HG03520 (cell line): ENCODE results near the gene HES6.

ENCODE experiments used
- ATAC-seq: cut with Tn5 transposase; IDR thresholded peaks from one replicate; pipeline ENCODE4 v1.9.1; 2021; ENCODE audit warnings: mild to moderate bottlenecking, moderate library complexity; ENCODE audit not compliant: unreplicated experiment

The HES6 gene

DNA sequence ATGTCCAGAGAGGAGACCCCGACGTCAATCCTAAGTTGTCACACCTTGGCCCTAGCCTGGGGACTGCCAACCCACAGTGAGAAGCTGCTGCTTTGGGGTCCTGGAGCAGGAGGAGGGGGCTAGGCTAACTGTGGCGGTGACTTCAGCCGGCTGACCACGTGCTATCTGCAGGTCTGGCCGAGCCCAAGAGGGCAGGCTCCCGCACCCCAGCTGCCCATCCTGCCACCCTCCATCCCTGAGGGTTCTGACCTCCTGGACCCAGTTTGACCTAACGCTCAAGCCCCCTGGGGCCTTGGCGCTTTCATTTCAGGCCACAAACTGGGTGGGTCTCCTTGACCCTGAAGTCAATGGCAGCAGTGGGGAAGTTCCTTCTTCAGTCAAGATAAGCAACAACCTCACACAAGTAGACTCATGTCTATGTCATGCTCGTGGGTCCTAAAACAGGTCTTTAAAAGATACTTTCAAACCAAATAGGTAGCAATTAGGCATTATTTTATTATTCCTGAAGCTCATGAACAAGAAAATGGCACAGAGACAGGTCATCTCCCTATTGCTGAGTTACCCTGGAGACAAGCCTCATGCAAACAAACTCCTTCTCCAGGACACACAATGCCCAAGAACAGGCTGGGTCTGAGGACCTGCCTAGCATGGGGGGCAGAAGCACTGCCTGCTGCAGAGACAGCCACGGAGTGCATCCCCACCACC, 2.3 kb downstream of the HES6 start:
- no peak for ATAC-seq

DNA sequence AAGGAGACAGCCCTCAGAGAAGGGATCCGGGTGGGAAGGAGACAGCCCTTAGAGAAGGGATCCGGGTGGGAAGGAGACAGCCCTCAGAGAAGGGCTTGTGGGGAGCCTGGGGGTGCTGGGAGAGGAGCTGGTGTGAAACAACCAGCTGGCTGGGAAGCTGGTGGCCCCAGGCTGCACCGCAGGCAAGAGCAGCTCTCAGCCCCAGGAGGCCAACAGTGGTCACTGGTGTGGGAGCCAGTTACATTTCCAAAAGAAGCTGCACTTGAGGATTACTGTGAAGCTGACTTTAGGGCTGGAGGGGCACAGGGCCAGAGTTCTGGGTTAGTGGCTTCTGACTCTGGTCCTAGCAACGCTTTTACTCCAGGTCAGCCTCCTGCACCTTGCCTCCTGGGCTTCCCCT, 3.3 kb downstream of the HES6 start:
- no peak for ATAC-seq

DNA sequence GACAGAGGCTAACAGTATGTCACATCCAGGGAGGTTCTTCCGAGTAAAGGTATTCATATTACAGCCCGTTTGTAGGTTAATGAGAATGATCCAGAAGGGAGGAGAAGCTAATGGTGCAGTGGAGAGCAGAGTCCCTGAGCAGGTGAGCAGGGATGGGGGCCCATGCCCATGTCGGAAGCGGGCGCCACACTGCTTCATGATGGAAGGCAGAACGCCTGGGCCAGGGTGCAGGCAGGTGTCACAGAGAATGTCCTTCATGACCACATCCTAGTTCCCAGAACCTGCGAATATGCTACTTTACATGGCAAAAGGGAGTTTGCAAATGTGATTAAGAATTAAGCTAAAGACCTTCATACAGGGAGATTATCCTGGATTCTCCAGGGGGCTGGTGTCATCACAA, 4.0 kb downstream of the HES6 start:
- ATAC-seq, result no peak

DNA sequence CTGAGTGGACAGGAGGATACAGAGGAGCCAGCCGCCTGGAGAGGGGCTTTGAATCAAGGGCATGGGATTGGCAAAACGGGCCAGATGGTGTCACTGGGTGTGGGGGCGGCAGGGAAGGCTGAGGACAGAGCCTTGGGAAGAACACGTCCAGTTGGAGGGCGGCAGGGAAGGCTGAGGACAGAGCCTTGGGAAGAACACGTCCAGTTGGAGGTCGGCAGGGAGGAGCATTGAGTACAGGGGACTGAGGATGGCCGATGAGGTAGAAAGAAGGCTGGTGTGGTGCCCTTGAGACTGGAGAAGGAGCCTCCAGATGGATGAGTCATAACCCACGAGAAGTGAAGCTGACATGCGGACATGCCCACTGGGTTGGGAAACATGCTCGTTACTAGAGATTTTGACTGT, 4.5 kb downstream of the HES6 start:
- ATAC-seq, result no peak

DNA sequence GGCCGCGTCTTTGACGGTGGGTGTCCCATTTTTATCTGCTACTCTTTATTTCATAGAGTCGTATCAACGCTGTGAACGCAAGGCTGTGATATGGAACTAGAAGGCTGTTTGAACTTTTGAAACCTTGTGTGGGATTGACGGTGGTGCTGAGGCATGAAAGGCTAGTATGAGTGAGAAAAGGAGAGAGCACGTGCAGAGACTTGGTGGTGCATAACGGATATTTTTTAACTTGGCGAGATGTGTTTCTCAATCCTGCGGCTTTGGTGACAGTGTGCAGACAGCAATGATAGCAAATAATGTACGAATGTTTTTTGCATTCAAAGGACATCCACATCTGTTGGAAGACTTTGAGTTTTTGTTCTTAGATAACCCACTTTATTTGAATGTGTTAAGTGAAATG, 6.2 kb downstream of the HES6 start:
- no peak for ATAC-seq

DNA sequence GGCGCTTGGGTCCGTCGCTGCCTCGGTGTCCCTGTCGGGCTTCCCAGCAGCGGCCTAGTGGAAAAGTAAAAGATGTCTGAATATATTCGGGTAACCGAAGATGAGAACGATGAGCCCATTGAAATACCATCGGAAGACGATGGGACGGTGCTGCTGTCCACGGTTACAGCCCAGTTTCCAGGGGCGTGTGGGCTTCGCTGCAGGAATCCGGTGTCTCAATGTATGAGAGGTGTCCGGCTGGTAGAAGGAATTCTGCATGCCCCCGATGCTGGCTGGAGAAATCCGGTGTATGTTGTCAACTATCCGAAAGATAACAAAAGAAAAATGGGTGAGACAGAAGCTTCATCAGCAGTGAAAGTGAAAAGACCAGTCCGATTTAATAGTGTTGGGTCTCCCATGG, 8.0 kb downstream of the HES6 start:
- no peak for ATAC-seq

DNA sequence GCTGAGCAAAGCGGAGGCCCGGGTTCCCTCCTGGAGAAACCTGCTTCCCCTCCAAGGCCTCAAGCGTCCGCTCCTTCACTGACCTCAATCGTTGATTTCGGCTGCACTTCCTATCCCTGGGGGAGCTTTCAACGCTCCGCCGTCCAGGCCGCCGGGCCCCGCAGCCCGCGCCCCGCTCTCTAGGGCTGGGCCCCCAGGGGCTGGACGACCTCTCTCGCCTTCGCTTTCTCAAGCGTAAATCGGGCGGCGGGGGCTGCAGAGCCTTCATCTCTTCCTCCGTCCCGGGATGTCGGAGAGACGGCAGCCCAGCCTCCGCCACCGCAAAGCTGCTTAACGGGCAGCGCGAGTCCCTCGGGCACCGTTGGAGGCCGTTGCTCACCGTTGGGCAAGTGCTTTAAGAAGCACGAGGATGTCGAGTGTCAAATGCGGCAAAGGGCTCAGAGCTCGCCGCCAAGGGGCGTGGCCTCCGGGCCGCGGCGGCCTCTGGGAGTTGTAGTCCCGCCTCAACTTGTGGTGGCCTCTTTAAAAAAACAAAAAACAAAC, 8.5 kb downstream of the HES6 start:
- peak; percentile 58 for ATAC-seq

DNA sequence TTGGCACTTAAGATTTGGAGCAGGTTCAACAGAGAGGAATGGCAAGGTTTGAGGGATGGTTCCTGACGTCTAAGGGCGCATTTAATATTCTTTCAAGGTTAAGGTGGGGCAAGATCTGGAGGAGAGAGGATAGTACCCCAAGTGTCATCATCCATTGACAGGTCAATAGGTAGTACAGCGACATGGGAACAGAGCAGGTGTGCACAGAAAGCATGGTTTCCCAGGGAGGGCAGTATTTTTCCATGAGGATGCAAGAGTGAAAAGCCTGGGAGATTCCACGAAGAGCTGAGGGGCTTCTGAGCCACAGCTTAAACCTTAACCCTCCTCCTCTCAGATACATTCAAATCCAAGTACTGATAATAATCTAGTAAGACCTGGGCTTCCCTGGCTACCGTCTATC, 9.1 kb downstream of the HES6 start:
- no peak for ATAC-seq

DNA sequence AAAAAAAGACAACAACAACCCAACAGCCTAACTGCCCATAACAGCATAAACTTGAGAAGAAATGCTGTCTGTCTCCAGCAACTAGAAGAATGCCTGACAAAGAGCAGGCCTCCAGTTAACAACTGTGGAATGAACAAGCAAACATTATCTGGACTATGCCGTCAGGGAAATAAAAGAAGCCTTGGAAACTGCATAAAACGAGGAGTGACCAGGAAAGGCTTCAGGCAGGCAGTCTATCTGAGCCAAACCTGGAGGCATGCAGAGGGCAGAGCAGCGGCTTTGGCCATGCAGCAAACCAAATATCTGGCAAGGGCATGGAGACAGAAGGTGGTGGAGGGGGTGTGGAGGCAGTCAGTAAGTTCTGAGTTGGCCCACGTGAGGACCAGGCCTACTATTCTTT, 11.1 kb downstream of the HES6 start:
- no peak for ATAC-seq

DNA sequence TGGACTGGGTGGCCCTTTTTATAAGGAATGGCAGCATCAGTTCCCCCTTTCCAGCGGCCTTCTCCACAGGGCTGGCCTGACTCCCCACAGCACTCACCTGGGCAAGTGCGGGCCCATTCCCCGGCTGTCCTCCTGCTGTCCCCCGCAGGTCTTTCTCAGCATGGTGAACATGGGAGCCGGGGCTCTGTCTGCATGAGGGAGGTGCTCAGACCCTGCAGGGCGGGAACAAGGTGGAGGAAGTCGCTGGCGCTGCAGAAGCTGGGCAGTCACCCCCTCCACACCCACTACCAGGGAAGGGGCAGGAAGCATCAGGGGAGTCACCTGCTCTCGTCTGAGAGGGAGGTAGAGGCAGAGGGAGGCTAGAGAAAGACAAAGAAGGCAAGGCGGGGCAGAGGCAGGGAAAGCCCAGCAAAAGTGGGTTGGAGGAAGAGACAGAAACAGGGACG, 12.2 kb downstream of the HES6 start:
- no peak for ATAC-seq

DNA sequence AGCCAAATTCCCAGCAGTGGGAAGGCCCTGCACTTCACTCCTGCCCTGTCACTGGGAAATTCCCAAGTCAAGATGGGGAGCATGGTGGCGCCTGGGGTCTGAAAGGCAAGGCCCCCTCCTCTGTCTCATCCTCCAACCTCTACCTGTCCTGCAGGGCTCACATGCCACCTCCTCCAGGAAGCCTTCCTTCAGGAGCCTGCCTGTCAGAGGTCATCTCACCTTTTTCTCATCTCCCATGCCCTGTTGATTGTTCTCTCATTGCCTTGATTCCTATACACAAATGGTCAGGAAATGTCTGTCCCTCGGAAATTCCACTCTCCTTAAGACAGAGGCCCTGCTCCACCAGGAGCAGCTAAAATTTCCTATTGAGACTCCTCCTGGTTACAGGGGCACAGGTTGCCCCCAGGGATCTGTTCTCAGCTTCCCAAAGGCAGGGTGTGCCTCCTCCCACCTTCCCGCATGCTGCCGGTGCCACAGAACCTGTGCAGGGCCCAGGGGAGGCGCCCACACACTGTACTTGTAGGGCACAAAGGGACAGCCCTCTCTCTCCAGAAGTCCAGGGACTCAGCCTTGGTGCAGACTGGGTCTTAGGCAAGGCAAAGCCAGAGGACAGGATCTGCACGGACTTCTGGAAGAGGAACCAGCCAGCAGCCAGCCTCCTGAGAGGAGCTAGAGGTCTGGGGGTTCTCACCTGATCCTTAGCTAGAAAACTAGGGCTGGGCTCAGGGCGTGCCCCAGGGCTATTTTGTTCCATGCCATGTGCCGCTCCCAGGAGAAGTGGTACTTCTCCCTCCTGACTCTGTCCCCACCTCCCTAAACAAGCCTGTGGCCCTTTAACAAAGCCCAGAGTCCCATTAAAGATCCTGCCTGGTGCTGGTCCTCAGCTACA, 12.9 kb downstream of the HES6 start:
- no peak for ATAC-seq

DNA sequence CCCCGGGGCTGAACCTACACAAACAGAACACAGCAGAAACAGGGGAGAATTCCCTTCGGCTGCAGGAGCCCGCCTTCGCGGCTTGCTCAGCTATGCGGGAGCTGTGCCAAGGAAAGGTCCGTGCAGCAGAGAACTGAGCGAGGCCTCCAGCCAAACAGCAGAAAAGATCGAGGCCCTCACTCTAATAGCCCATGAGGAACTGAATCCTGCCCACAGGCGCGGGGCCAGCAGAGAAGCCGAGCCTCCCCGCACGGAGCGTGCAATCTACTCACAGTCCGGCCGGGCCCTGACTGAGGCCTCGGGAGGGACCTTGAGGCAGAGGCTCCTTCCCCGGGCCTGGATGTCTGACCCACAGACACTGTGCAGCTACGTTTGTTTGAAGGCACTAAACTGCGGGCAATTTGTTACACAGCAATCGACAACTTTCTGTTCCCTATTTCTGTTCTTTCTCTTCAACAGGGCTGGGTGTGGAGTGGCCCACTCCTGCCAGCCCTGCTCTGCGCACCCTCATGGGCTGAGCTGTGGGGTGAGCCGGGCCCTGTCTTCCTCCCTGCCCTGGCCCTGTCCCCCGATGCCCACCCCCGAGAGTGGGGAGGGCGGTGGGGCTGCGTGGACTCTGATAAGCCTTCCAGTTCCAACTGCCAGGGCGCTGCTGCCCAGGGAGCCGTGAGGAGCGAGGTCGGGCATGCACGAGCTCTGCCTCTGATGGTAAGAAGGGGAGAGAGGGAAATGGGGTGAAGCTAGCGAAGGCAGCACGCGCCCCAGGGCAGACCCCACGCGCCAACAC, 13.7 kb downstream of the HES6 start:
- ATAC-seq, result no peak

DNA sequence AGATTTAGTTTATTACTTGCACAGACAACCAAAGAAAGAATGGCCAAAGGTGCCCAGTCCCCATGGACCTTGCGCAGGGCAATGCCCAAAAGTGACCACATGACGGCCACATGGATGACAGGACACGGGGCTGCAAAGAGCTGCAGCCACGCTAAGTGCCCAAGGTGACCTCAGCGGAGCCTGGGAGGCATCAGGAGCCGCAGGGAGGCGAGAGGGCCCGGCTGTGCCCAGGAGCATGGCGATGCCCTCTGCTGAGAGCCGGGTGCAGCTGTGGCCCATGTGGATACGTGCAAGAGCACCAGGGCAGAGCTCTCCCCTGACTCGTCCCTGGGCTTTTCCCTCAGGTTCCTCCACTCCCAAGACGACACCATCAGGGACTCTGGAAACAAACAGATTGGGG, 14.7 kb downstream of the HES6 start:
- no peak for ATAC-seq

DNA sequence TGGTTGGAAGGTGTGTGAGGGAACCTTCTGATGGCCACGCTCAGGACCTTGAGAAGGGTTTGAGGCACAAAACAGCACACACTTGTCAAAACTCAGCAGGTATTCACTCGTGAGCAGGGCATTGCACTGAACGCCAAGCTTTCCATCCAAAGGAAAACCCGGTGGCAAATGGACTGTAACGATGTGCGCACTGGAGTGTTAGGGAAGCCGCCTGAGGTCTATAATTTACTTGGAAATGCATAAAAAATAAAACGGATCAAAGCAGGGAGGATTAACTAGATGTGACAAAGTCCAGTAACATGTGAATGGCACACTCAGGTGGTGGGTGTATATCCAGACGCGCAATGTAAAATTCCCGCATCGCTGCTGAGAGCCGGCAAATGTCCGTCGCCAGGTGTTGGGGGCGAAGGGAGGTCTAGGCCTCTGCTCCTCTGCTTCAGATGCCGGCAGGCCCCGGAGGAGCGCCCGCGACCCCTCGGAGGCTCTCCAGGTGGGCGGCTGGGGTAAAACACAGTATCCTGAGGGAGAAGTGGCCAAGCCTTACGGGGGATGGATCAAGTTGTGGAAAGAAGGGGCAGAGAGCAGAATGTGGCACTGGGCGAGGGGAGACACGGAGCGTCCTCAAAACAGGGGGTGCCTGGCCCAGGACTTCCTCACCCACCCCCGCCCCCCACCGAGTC, 15.3 kb downstream of the HES6 start:
- no peak for ATAC-seq

DNA sequence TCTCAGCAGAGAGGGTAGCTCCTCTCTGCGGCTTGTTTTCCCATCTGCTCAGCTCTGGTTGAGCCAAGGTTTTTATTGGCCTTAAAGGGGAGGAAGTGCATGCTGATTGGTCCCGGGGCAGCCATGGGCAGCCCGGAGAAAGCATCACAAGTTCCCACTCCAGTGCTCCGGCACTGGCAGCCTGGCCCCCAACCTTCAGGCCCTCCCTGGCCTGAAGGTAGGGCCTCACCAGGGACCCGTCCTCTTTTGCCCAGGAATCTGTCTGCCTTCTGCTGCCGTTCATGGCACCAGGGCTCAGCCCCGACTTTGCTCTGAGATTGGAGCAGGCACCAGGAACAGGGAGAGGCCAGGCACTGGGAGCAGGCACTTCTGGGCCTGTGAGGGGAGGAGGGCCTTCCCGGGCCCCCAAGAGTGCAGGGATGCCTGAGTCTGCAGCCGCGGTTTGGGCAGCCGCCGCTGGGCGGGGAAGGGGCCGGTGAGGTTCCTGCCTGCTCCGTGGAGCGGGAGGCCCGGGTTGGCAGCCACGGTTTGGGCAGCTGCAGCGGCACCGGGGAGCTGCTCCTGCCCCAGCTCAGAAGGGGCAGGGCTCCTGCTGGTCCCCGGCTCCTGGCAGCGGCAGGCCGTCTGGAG, 18.8 kb downstream of the HES6 start:
- no peak for ATAC-seq

DNA sequence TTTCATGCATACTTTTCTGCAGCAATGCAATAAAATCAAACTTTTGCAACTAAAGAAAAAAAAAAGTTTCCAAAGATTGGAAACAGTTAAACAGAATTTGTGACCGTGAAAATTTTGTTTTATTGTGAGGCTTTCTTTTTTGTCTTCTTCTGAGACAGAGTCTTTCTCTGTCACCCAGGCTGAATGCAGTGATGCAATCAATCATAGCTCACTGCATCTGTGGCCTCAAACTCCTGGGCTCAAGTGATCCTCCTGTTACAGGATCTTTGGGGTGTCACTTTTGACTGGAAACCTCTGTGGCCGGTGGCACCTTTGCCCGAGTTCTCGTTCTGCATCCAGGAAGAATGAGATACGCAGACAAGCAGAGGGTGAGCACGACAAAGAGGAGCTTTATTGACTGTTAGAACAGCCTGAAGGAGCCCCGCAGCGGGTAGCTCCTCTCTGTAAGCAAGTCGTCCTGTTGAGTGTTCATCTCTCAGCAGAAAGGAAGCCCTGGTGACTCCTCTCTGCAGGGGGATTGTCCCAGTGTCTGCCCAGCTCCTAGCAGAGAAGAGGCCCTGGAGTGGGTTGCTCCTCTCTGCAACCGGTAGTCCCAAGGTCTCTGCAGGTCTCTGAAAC, 19.5 kb downstream of the HES6 start:
- no peak for ATAC-seq

DNA sequence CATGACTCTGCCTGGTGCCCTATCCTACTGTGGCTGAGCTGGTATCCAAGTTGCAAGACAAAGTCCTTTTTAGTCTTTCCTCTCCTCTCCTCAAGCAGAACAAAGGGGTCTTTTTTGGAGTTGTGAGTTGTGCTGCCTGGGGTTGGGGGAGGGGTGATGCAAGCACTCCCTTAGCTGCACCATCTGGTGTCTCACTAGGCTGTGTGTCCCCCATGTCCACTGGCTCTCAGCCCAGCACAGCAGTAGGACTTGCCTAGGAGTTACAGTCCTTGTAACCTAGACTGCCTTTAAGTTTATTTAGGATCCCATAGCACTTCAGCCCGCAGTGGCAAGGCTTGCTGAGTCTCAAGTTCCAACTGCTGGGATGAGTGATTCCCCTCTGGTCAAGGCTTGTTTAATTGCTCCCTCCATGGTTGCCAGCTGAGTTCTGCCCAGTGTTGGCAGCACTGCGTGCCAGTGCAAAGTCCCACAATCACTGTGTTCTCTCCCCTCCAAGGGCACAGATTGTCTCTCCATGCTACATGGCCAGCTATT, 23.1 kb downstream of the HES6 start:
- no peak for ATAC-seq

DNA sequence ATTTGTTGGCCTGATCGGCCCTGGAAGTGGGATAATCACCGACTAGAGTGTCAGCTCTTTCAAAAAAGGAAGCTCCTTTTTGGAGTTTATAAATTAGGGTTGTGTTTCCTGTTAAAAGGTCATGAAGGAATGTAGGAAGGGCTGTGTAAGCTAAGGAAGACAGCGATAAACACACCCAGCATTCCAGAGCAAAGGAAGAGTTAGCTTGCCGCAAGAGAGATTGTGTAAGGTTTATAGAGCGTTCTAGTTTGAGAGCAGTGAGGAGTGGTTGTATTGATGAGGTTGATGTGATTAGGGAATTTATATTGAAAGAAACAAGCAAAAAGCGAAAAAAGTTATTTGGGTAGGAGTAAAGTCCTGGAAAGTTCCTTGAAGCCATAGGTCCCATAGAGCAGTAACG, 32.8 kb downstream of the HES6 start:
- no peak for ATAC-seq

DNA sequence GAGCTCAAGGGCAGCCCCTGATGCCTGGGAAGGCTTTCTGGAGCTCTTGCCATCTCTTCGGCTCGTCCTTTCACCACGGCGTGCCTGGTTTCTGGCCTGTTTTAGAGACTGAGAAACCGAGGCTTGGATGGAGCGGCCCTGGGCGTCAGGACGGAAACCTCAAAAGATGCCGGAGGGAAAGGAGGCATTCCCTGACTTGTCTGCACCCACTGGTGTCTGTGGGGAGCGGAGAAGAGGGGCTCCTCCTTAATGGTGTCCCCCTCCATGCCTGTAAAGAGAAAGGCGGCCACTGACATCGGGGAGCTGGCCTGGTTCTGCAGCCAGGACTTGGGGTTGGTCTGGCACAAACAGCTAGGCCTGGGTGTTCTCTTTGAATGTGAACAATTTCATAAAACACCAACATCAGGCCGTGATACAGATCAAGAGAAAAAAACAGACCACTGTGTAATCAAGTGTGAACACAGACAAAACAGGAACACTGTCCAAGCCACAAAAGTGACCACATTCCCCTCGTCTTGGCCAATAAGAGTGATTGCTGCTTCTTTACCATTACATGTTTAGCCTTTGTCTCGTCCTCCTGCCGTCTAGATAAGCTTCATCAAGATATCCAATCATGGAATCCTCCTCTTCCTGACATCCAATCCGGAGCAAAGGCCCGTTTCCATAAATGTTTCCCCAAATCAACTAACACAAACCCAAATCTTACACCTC, 35.7 kb downstream of the HES6 start:
- peak; percentile 14 for ATAC-seq
